NOMO-1 treated with DMSO at 0.1 percent for 48 hours (cell line): ENCODE measurements around the gene LMX1B.

Experiments used
- DNase-seq: peaks from one replicate; lab custom pipeline; 2025; ENCODE audit not compliant: unreplicated experiment; lab: John Stamatoyannopoulos, UW

LMX1B gene

GRCh38 chr9:126617003-126617822, 3.5 kb downstream of the LMX1B start:
- DNase-seq, result no peak

GRCh38 chr9:126617823-126618165, 4.1 kb downstream of the LMX1B start:
- DNase-seq, result no peak

GRCh38 chr9:126618190-126618584, 4.5 kb downstream of the LMX1B start:
- no peak for DNase-seq

- DNase-seq, result no peak
These were observed 5.0 kb downstream of the LMX1B start for GRCh38 chr9:126618585-126619360.

GRCh38 chr9:126619361-126620135, 5.8 kb downstream of the LMX1B start:
- no peak for DNase-seq

GRCh38 chr9:126620478-126620877, 6.8 kb downstream of the LMX1B start:
- no peak for DNase-seq

- DNase-seq, result no peak
These were observed 7.6 kb downstream of the LMX1B start for GRCh38 chr9:126621061-126621918.

GRCh38 chr9:126621919-126622735, 8.4 kb downstream of the LMX1B start:
- DNase-seq, result no peak

- no peak for DNase-seq
These were observed 9.6 kb downstream of the LMX1B start for GRCh38 chr9:126623314-126623666.

GRCh38 chr9:126623667-126624478, 10.1 kb downstream of the LMX1B start:
- DNase-seq, result no peak

GRCh38 chr9:126624479-126624826, 10.7 kb downstream of the LMX1B start:
- DNase-seq, result no peak

- DNase-seq, result no peak
These were observed 11.2 kb downstream of the LMX1B start for GRCh38 chr9:126624912-126625311.

- no peak for DNase-seq
These were observed 11.8 kb downstream of the LMX1B start for GRCh38 chr9:126625329-126626126.

GRCh38 chr9:126626127-126626925, 12.6 kb downstream of the LMX1B start:
- DNase-seq, result no peak

GRCh38 chr9:126626926-126627233, 13.2 kb downstream of the LMX1B start:
- no peak for DNase-seq

- DNase-seq, result no peak
These were observed 14.4 kb downstream of the LMX1B start for GRCh38 chr9:126628146-126628545.

GRCh38 chr9:126628969-126629674, 15.4 kb downstream of the LMX1B start:
- DNase-seq, result no peak
